Islet of Langerhans (tissue), 1 donor: ENCODE results near the gene PALM.
"Not testable (repeated sequence)": the region's sequence is repeated elsewhere in the genome, so short reads cannot be mapped to it uniquely, and the experiment has no call there.

Source experiments
- FAIRE-seq: peaks from one replicate; lab custom pipeline; 2011; peaks lifted over from hg19 to GRCh38; lab: Jason Lieb, UNC

The PALM gene

GRCh38 chr19:704447-704741 lies 4.3 kb upstream of the PALM start:
- FAIRE-seq, result no peak

GRCh38 chr19:709196-709964 lies 645 bp downstream of the PALM start:
- FAIRE-seq, result no peak

- no peak for FAIRE-seq
These were observed 1.3 kb downstream of the PALM start for GRCh38 chr19:709965-710571.

- FAIRE-seq, result no peak
These were observed 2.0 kb downstream of the PALM start for GRCh38 chr19:710767-711166.

- no peak for FAIRE-seq
These were observed 2.5 kb downstream of the PALM start for GRCh38 chr19:711254-711653.

- no peak for FAIRE-seq
These were observed 6.6 kb downstream of the PALM start for GRCh38 chr19:715347-715746.

GRCh38 chr19:718251-718951 lies 9.7 kb downstream of the PALM start:
- no peak for FAIRE-seq

GRCh38 chr19:718991-719512 lies 10.3 kb downstream of the PALM start:
- no peak for FAIRE-seq

- no peak for FAIRE-seq
These were observed 11.1 kb downstream of the PALM start for GRCh38 chr19:719636-720344.

GRCh38 chr19:720345-721160 lies 11.8 kb downstream of the PALM start:
- FAIRE-seq, result no peak

GRCh38 chr19:722553-723101 lies 13.9 kb downstream of the PALM start:
- FAIRE-seq, result no peak

GRCh38 chr19:723247-723646 lies 14.5 kb downstream of the PALM start:
- FAIRE-seq, result no peak

- FAIRE-seq, result no peak
These were observed 15.0 kb downstream of the PALM start for GRCh38 chr19:723714-724113.

- FAIRE-seq, result no peak
These were observed 16.8 kb downstream of the PALM start for GRCh38 chr19:725461-726089.

GRCh38 chr19:726993-727956 lies 18.5 kb downstream of the PALM start:
- FAIRE-seq, result no peak

GRCh38 chr19:728011-728410 lies 19.3 kb downstream of the PALM start:
- FAIRE-seq, result no peak

- FAIRE-seq, result not testable (repeated sequence)
These were observed 20.8 kb downstream of the PALM start for GRCh38 chr19:729564-729963.

GRCh38 chr19:729965-730668 lies 21.4 kb downstream of the PALM start:
- FAIRE-seq, result no peak

- FAIRE-seq, result no peak
These were observed 22.3 kb downstream of the PALM start for GRCh38 chr19:731000-731399.
